Spinal cord (tissue), 10 donors: ENCODE results near the gene LRMDA. TPM values are rescaled to one million over a fixed set of nuclear protein-coding genes. Genes with fewer than 3 reads are reported as not detected.
A peak's percentile ranks its signal among the peaks of the same experiment; 100 is the strongest.

Experiments used
- DNase-seq, 6 donors: peaks; one replicate each; pipeline versions ENCODE4 v3.0.0 to v3.0.0-alpha.2; 2013 to 2015; ENCODE audit warnings: low spot score in 6 of 6, low read depth in 4 of 6
- H3K27ac ChIP-seq: one replicate; pipeline ENCODE4 v1.5.1; 2013; ENCODE audit warnings: low read depth, low read length, control low read depth
- H3K27me3 ChIP-seq: one replicate; pipeline ENCODE4 v1.6.1; 2013; ENCODE audit warnings: low read length; ENCODE audit not compliant: control insufficient read depth, insufficient read depth
- H3K36me3 ChIP-seq: one replicate; pipeline ENCODE4 v1.6.1; 2013; ENCODE audit warnings: low read length; ENCODE audit not compliant: control insufficient read depth, insufficient read depth
- H3K4me1 ChIP-seq: one replicate; pipeline ENCODE4 v1.6.1; 2013; ENCODE audit warnings: low read length; ENCODE audit not compliant: control insufficient read depth, insufficient read depth
- H3K4me3 ChIP-seq: one replicate; pipeline ENCODE4 v1.5.1; 2013; ENCODE audit warnings: low read depth, low read length, control low read depth
- H3K9me3 ChIP-seq: one replicate; pipeline ENCODE4 v1.6.1; 2013; ENCODE audit warnings: low read length; ENCODE audit not compliant: control insufficient read depth, insufficient read depth
- WGBS: methylation state at CpG from one replicate; pipeline ENCODE4 v1.1.5; 2013; ENCODE audit warnings: missing lambda C conversion rate; ENCODE audit not compliant: insufficient coverage; 5-methylcytosine and 5-hydroxymethylcytosine counted together
- polyA plus RNA-seq, 2 donors: library from polyadenylated mRNA; unstranded; fragments of 120-200 nt; gene quantifications; one replicate each; pipeline ENCODE4 v1.2.1, GENCODE V29; 2013; ENCODE audit not compliant: insufficient read length in 2 of 2
- total RNA-seq, 2 donors: library from RNA; depleted of rRNA in 1 of 2; stranded (reverse); fragments of 120-200 nt in 1 of 2; fragments of >200 nt in 1 of 2; gene quantifications; one replicate each; pipeline versions ENCODE4 v1.2.3 to v1.2.4, GENCODE V29; 2013 to 2014
- donor health status: healthy.

LRMDA gene
- total and polyA plus RNA-seq, 4 donors: 5.6 to 9.9 (median 7.2) TPM

DNA sequence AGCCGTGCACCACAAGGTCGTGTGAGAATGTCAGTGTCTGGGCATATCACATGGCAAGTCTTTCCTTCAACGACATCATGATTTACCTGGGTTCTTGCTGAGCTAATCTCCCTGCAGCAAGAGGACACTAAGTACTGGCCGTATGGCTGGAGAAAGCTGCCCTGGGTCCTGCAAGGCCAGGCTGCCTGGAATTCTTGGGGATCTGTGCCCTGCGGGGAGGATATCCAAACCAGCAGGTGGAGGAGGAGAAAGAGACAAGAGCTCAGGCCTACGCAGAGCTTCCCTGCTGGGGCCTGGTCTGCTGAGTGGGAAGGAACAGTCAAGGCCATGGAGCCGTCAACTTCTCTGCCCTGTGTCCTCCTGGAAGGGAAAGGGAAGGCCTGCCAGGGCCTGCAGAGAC, 552.6 kb downstream of the LRMDA start:
- Histone ChIP-seq H3K9me3 (no peaks in the 10 kb centered on the region), H3K27me3 (no peaks in the 10 kb centered on the region), H3K36me3 (no peaks in the 10 kb centered on the region), H3K4me1 (no peaks in the 10 kb centered on the region), H3K4me3 (no peak overlapping the region), H3K27ac (no peak overlapping the region)
- WGBS: 92% methylated on average over 7 of the region's 7 CpGs
- DNase-seq: no peak

DNA sequence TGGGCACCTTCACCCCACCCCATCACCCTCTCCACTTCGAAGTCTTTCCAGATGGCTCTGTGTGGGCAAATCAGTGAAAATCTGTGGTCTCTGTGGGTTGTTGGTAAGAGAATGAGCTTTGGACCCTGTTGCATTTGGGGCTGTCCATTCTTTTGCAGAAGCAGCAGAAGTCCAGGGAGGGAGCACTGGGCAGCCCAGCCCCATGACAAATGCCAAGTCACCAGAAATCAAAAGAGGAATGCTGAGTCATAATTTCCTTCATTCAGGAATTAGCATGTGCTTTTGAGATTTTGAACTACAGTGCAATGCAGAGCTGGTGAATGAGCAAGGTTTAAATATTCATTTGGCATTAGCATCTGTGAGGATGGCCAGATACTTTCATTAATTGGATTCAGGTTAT, 556.2 kb downstream of the LRMDA start:
- H3K9me3 ChIP-seq: no peaks in the 10 kb centered on the region
- H3K4me1 ChIP-seq: no peaks in the 10 kb centered on the region
- no CpG with 5 or more reads among the region's 1 CpG for WGBS
- H3K27ac ChIP-seq: no peak overlapping the region
- no peak for DNase-seq
- H3K27me3 ChIP-seq: no peaks in the 10 kb centered on the region
- H3K36me3 ChIP-seq: no peaks in the 10 kb centered on the region
- no peak overlapping the region for H3K4me3 ChIP-seq

DNA sequence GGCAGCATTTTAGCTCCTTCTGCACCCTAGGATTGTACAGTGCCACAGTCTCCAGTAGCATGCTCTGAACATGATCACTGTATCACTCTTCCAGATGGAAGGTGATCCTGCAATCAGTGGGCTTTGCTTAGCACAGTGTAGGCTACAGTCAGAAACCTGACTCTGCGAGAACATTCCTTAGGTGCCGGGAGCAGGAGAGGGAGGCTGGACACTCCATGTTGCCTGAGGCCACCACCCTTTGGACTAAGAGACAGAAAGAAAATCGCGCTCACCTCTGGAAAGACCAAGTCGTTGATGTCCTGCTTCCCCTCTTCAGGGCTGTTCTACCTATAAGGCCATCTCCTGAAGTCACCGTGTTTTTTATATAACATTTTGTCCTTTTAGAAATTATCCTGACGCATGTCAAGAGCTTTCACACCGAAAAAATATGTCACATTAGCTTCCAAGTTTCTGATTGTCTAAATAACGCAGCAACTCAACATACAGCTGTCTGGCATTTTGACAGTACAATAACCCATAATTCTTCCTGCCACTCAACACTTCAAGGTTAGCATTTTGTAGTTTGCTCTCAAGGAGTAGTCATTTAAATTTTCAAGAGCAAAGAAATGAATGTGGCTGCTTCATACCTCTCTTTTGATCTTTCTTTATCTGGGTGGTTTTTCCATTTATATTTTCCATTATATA, 563.1 kb downstream of the LRMDA start:
- no peak overlapping the region for H3K27ac ChIP-seq
- 90% methylated on average over 8 of the region's 9 CpGs for WGBS
- no peak overlapping the region for H3K4me3 ChIP-seq

DNA sequence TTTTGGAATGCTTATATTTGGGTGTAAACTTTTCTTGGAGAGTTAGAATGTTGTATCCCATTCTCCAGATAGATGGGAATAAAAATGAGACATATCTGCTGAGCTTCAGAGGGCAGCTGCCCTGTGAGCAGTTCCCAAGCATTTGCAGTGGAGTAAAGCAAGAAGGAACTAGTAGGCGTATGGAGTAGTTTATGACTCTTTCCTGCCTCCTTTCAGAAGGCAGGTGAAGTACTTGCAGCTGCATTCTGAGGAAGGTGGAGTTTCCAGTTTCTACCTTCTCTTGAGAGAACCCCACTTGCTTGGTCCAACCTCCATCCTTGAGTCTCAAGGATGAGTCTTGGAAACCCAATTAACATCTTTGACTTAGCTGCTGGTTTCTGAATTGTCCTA, 563.6 kb downstream of the LRMDA start:
- Histone ChIP-seq H3K4me1 (no peaks in the 10 kb centered on the region), H3K27ac (no peak overlapping the region), H3K4me3 (no peak overlapping the region), H3K27me3 (no peaks in the 10 kb centered on the region), H3K9me3 (no peaks in the 10 kb centered on the region), H3K36me3 (no peaks in the 10 kb centered on the region)
- no peak for DNase-seq
- WGBS: 89% methylated on average over 1 of the region's 1 CpG

More for the DNA sequence above, 563.1 kb downstream of the LRMDA start:
- no peak for DNase-seq
- no peaks in the 10 kb centered on the region for H3K4me1 ChIP-seq
- H3K36me3 ChIP-seq: no peaks in the 10 kb centered on the region
- H3K9me3 ChIP-seq: no peaks in the 10 kb centered on the region
- H3K27me3 ChIP-seq: no peaks in the 10 kb centered on the region

DNA sequence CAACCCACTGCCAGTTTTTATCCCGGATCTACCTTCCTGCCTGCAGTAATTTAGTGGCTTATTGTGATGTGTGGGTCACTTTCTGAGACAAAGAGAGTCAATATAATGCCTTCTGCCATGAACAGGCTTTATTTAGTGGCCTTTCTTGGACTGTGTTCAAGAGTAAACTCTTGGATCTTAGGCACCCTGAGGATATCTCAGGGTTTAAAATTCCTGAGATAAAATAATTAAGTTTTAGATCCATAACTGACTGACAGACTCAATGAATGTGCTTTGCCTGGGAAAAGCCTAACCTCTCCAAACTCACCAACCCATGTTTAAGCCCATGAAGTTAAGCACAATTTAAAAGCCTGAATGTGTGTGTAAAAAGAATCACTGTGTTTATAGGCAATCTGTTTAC, 564.3 kb downstream of the LRMDA start:
- Histone ChIP-seq H3K27me3 (no peaks in the 10 kb centered on the region), H3K9me3 (no peaks in the 10 kb centered on the region), H3K27ac (no peak overlapping the region), H3K4me1 (peaks cover 2% of the 10 kb centered on the region), H3K4me3 (no peak overlapping the region), H3K36me3 (no peaks in the 10 kb centered on the region)
- no CpG with 5 or more reads among the region's 1 CpG for WGBS
- DNase-seq: no peak

DNA sequence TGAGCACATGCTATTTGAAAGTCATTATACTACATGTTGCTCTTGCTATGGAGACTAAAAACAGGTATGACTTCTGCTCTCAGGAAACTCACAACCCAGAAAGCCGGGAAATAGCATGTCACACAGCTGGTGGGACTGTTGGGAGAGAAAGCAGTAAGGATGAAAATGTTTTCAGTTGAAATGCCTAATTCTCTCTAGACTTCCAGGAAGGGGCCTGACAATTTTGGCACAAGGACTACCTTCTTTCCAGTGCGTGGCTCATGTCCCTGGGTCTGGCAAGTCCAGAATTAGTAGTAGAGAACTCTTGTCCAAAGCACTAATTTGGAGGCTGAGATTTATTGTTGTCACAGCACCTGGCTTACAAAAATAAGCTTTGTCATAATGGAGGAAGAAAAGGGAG, 567.6 kb downstream of the LRMDA start:
- Histone ChIP-seq H3K4me3 (no peak overlapping the region), H3K27ac (no peak overlapping the region), H3K27me3 (no peaks in the 10 kb centered on the region), H3K36me3 (no peaks in the 10 kb centered on the region), H3K4me1 (peaks cover 3% of the 10 kb centered on the region), H3K9me3 (no peaks in the 10 kb centered on the region)
- WGBS: 30% methylated on average over 1 of the region's 2 CpGs
- no peak for DNase-seq

DNA sequence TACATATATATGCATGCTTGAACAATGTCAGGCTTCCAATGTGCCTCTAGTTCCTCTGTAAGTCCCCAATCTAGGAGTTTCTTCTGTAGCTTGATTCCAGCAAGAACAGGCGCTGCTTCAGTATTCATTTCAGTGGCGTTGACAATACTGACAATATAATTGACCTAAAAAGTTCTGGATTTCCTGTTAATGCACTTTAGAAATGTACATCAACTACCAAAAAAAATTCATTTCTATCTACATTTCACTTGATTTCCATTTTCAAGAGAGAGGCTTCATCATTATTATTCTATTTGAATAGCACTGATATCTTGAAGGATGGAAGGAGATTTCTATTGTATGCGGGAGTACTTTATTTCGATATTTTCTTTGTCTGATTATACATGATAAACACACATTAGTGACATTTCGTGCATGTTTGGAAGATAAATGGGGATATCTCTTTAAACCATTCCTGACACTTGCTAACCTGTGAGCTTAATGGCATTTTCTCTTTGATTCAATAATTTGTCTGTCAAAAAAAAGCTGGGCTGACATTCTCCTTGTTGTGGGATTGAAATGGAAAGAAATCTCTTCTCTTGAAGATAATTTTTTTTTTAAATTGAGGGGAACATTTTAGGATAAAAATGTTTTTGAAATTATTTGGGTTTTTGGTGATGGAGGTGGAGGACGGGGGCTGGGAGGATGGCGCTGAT, 568.2 kb downstream of the LRMDA start:
- Histone ChIP-seq H3K4me3 (no peak overlapping the region), H3K27me3 (no peaks in the 10 kb centered on the region), H3K9me3 (no peaks in the 10 kb centered on the region), H3K4me1 (peaks cover 3% of the 10 kb centered on the region), H3K36me3 (no peaks in the 10 kb centered on the region), H3K27ac (no peak overlapping the region)
- no peak for DNase-seq
- 100% methylated on average over 4 of the region's 7 CpGs for WGBS

DNA sequence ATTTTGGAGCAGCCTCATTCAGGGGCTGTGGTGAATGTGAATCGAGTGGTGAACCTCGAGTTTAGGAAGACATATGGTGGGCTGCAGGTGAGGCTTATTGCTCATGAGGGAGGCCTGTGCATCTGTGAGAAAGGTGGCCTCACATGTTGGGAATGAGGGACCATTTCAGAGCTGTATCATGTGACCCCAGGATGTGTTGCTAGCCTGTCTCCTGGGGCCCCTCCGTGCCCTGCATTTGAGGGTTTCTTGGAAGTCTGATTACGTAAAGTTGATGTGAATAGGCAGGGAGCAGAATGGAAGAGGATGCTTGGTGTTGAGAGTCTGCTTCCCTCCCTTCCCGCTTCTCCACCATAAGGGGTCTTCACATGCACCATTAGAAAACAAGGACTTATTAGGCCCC, 569.1 kb downstream of the LRMDA start:
- Histone ChIP-seq H3K4me1 (peaks cover 3% of the 10 kb centered on the region), H3K9me3 (no peaks in the 10 kb centered on the region), H3K27ac (no peak overlapping the region), H3K36me3 (no peaks in the 10 kb centered on the region), H3K4me3 (no peak overlapping the region), H3K27me3 (no peaks in the 10 kb centered on the region)
- DNase-seq: no peak
- WGBS: 78% methylated on average over 3 of the region's 5 CpGs

DNA sequence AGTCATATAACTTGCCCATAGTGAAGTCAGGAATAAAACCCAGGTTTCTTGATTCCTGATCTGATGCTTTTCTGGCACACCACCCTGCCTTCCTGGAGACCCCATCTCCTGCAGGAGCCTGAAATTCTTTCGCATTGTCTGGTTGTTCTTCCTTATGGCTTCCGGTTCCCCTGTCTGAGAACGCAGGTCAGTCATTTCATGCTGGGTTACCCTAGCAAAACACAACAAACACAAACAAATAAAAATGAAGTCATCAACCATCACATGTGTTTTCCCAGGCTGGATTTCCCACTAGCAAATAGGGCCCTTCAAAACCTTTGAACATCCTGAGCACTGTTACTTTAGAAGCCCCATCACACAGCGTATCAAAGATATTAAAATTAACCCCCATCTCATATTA, 569.6 kb downstream of the LRMDA start:
- no peaks in the 10 kb centered on the region for H3K36me3 ChIP-seq
- H3K27me3 ChIP-seq: no peaks in the 10 kb centered on the region
- H3K4me1 ChIP-seq: peaks cover 3% of the 10 kb centered on the region
- WGBS: 80% methylated on average over 3 of the region's 4 CpGs
- H3K27ac ChIP-seq: no peak overlapping the region
- H3K4me3 ChIP-seq: no peak overlapping the region
- H3K9me3 ChIP-seq: no peaks in the 10 kb centered on the region
- DNase-seq: peak in 1 of 6 donors; percentile 38

DNA sequence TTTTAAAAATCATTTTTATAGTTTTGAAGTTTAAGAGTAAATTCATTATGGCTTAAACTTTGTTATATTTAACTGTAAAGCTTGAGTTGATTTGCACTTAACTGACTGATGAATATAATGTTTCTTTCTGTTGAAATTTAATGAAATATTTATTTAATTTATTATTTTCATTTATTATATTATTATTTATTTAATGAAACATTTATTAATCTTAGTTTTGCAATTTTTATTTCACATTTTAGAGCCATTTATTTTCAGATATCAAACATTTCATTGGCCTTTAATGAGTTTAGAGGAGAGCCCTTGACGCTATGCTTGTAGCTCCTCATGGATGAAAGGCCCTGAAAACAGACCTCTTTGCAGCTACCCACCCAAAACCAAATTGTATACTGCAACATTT, 570.0 kb downstream of the LRMDA start:
- Histone ChIP-seq H3K27me3 (no peaks in the 10 kb centered on the region), H3K36me3 (no peaks in the 10 kb centered on the region), H3K27ac (no peak overlapping the region), H3K4me1 (peaks cover 8% of the 10 kb centered on the region), H3K9me3 (no peaks in the 10 kb centered on the region), H3K4me3 (no peak overlapping the region)
- DNase-seq: no peak
- no CpG with 5 or more reads among the region's 1 CpG for WGBS
